ENCODE measurements around the gene ZFR. TPM values are rescaled to one million over a fixed set of nuclear protein-coding genes. Genes with fewer than 3 reads are reported as not detected.

ZFR gene
- total RNA-seq, 1 experiment from 2014 or later = 109 TPM

GRCh38 chr5:32394981-32395380, 49.6 kb downstream of the ZFR start:
- ChIA-PET POLR2A (no interaction called here), CTCF (no interaction called here)
- Mint-ChIP-seq H3K4me3 (ENCODE audit: unreplicated experiment) (no peak overlapping the region), H3K27ac (ENCODE audit: low read depth, unreplicated experiment) (no peak overlapping the region), H3K4me1 (ENCODE audit: insufficient read depth, unreplicated experiment) (peaks cover 16% of the 10 kb centered on the region), H3K36me3 (ENCODE audit: insufficient read depth, unreplicated experiment) (peaks cover 81% of the 10 kb centered on the region), H3K27me3 (ENCODE audit: insufficient read depth, unreplicated experiment) (no peaks in the 10 kb centered on the region), H3K9me3 (ENCODE audit: unreplicated experiment) (no peaks in the 10 kb centered on the region)
- DNase-seq (ENCODE audit: unreplicated experiment) = no peak
- no TSS peak for BruUV-seq (replicated peaks)
- TF ChIP-seq, protein P1, sequence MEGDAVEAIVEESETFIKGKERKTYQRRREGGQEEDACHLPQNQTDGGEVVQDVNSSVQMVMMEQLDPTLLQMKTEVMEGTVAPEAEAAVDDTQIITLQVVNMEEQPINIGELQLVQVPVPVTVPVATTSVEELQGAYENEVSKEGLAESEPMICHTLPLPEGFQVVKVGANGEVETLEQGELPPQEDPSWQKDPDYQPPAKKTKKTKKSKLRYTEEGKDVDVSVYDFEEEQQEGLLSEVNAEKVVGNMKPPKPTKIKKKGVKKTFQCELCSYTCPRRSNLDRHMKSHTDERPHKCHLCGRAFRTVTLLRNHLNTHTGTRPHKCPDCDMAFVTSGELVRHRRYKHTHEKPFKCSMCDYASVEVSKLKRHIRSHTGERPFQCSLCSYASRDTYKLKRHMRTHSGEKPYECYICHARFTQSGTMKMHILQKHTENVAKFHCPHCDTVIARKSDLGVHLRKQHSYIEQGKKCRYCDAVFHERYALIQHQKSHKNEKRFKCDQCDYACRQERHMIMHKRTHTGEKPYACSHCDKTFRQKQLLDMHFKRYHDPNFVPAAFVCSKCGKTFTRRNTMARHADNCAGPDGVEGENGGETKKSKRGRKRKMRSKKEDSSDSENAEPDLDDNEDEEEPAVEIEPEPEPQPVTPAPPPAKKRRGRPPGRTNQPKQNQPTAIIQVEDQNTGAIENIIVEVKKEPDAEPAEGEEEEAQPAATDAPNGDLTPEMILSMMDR (IDR thresholded peaks at IDR 0.05; ENCODE audit: unreplicated experiment) = no peak
- intact Hi-C loops (cut with micrococcal nuclease) = no loop called here

DNA sequence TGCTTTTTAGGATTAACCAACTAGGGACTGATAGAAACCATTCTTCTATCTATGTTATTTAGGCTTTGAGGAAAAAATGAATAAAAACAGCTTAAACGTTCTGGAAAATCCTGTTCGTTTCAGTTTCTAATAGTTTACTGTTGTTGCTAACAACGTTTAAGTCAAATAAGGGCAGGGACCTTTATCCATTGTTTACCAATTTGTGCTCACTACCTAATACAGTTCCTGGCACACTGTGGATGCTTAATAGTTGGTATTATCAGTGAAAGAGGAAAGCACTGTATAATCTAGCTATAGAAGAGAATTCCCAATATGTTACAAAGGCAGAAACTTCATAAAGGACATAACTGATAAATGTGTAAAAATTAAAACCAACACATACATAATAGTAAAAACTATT, 52.5 kb downstream of the ZFR start:
- ChIA-PET POLR2A (interaction anchor here (0.7 to 2.8 kb wide), 4 partner anchors 12 to 859 kb away, joined by 4 to 9 read pairs (median 4); no protein-coding TSS in a partner anchor), CTCF (interaction anchor here (0.5 to 1.0 kb wide), 3 partner anchors 60 to 336 kb away, joined by 3 to 4 read pairs (median 3); no protein-coding TSS in a partner anchor)
- Mint-ChIP-seq H3K36me3 (ENCODE audit: insufficient read depth, unreplicated experiment) (peaks cover 80% of the 10 kb centered on the region), H3K4me1 (ENCODE audit: insufficient read depth, unreplicated experiment) (peaks cover 22% of the 10 kb centered on the region), H3K9me3 (ENCODE audit: unreplicated experiment) (no peaks in the 10 kb centered on the region), H3K4me3 (ENCODE audit: unreplicated experiment) (no peak overlapping the region), H3K27me3 (ENCODE audit: insufficient read depth, unreplicated experiment) (no peaks in the 10 kb centered on the region), H3K27ac (ENCODE audit: low read depth, unreplicated experiment) (peak overlapping the region; percentile 90)
- TF ChIP-seq, protein P1 (IDR thresholded peaks at IDR 0.05; ENCODE audit: unreplicated experiment) = no peak
- DNase-seq (ENCODE audit: unreplicated experiment) = no peak
- intact Hi-C loops (cut with micrococcal nuclease) = no loop called here
- no TSS peak for BruUV-seq (replicated peaks)

GRCh38 chr5:32390819-32391591, 53.5 kb downstream of the ZFR start:
- POLR2A ChIA-PET = interaction anchor here (0.6 to 2.8 kb wide), 9 partner anchors 10 to 701 kb away, joined by 3 to 9 read pairs (median 3); partner anchors contain the start of gene ZFR
- peaks cover 22% of the 10 kb centered on the region for H3K4me1 Mint-ChIP-seq (ENCODE audit: insufficient read depth, unreplicated experiment)
- DNase-seq (ENCODE audit: unreplicated experiment) = peak; percentile 89
- TF ChIP-seq, protein P1 (IDR thresholded peaks at IDR 0.05; ENCODE audit: unreplicated experiment) = no peak
- BruUV-seq (replicated peaks) = no TSS peak
- peak overlapping the region; percentile 36 for H3K4me3 Mint-ChIP-seq (ENCODE audit: unreplicated experiment)
- H3K27me3 Mint-ChIP-seq (ENCODE audit: insufficient read depth, unreplicated experiment) = no peaks in the 10 kb centered on the region
- CTCF ChIA-PET = interaction anchor here (0.9 to 1.4 kb wide), 3 partner anchors 9 to 223 kb away, joined by 3 to 7 read pairs (median 3); no protein-coding TSS in a partner anchor
- peak overlapping the region; percentile 90 for H3K27ac Mint-ChIP-seq (ENCODE audit: low read depth, unreplicated experiment)
- intact Hi-C loops (cut with micrococcal nuclease) = loop anchor here (2.0 kb wide), 1 partner anchor 196 kb away; no protein-coding TSS in a partner anchor
- peaks cover 79% of the 10 kb centered on the region for H3K36me3 Mint-ChIP-seq (ENCODE audit: insufficient read depth, unreplicated experiment)
- H3K9me3 Mint-ChIP-seq (ENCODE audit: unreplicated experiment) = no peaks in the 10 kb centered on the region

DNA sequence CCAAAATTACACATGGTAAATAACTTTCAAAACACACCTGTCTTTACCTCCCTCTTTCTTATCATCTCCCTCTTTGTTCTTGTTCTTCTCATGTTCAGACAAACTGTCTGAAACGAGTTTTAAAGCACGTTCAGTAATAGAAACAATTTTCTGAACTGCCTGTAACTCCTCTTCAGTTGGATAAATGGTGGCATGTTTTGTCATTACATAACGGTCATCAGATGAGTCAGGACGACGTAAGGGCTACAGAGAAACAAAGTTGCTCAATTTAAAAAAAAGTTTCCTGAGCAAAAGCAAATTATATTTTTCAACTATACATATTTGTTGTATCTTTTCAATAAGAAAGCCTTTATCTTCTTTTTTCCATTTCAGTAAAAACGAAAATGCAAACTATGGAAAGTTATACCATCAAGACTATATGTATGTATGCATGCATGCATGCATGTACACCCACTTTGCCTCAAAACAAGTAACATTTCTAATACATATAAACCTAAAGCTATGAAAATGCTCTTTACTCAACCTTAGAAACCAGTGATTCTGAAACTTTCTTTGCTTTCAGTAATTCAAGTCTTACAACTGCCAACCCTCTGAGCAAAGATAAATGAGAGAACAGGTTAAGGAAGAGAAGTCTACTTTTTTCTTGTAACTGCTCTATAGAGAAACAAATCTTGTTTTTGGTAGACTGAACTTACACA, 56.0 kb downstream of the ZFR start:
- POLR2A ChIA-PET = interaction anchor here (0.6 to 0.8 kb wide), 2 partner anchors 17 to 56 kb away, joined by 3 to 5 read pairs; no protein-coding TSS in a partner anchor
- no TSS peak for BruUV-seq (replicated peaks)
- Mint-ChIP-seq H3K4me1 (ENCODE audit: insufficient read depth, unreplicated experiment) (peaks cover 22% of the 10 kb centered on the region), H3K36me3 (ENCODE audit: insufficient read depth, unreplicated experiment) (peaks cover 79% of the 10 kb centered on the region), H3K4me3 (ENCODE audit: unreplicated experiment) (no peak overlapping the region), H3K9me3 (ENCODE audit: unreplicated experiment) (no peaks in the 10 kb centered on the region), H3K27me3 (ENCODE audit: insufficient read depth, unreplicated experiment) (no peaks in the 10 kb centered on the region), H3K27ac (ENCODE audit: low read depth, unreplicated experiment) (peak overlapping the region; percentile 49)
- intact Hi-C loops (cut with micrococcal nuclease) = loop anchor here (2.0 kb wide), 1 partner anchor 156 kb away; no protein-coding TSS in a partner anchor
- TF ChIP-seq, protein P1 (IDR thresholded peaks at IDR 0.05; ENCODE audit: unreplicated experiment) = no peak
- CTCF ChIA-PET = interaction anchor here (0.5 to 1.7 kb wide), 3 partner anchors 59 to 156 kb away, joined by 3 read pairs; no protein-coding TSS in a partner anchor
- peak; percentile 64 for DNase-seq (ENCODE audit: unreplicated experiment)

Data from MCF 10A (cell line).